ENCODE data around the gene PCDHGA2.
"Not testable (repeated sequence)": the region's sequence is repeated elsewhere in the genome, so short reads cannot be mapped to it uniquely, and the experiment has no call there.

PCDHGA2 gene

GRCh38 chr5:141375444-141376155 lies 37.0 kb downstream of the PCDHGA2 start:
- DNase-seq (ENCODE audit: extremely low spot score, insufficient read length, low read depth); FAIRE-seq: not testable (repeated sequence)

- DNase-seq (ENCODE audit: extremely low spot score, insufficient read length, low read depth): no peak
- no peak for FAIRE-seq
Measured at GRCh38 chr5:141382469-141383294, 44.1 kb downstream of the PCDHGA2 start, which contains the start of gene PCDHGA7. Gene PCDHGA7, plus strand, starts transcription at chr5:141382742. Its CDS starts 158 bp downstream, at chr5:141382900.

GRCh38 chr5:141383345-141383744 lies 44.8 kb downstream of the PCDHGA2 start:
- no peak for DNase-seq (ENCODE audit: extremely low spot score, insufficient read length, low read depth)
- no peak for FAIRE-seq

- DNase-seq (ENCODE audit: extremely low spot score, insufficient read length, low read depth): no peak
- no peak for FAIRE-seq
Measured at GRCh38 chr5:141384471-141385267, 46.1 kb downstream of the PCDHGA2 start.

DNA sequence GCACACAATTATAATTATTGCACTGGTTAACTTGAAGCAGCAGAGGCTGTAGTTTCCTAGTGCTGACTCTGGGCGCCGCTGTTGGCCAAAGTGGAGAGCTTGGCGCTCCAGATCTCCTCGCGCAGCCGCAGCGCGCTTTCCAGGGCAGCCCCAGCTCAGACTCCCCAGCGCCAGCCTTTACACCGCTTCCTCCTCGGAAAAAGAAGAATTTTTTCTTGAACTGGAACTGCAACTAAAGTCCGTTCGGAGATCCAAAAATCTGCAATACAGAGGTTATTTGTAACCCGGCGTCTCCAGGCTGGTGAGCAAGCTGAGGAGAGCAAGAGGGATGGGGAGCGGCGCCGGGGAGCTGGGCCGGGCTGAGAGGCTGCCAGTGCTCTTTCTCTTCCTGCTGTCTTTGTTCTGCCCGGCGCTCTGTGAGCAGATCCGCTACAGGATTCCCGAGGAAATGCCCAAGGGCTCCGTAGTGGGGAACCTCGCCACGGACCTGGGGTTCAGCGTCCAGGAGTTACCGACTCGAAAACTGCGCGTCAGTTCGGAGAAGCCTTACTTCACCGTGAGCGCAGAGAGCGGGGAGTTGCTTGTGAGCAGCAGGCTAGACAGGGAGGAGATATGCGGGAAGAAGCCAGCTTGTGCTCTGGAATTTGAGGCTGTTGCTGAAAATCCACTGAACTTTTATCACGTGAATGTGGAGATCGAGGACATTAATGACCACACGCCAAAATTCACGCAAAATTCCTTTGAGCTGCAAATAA lies 49.2 kb downstream of the PCDHGA2 start, which contains the start of gene PCDHGB4:
Gene PCDHGB4 (plus strand): TSS at position 142 of the 755 bp plus-strand sequence. CDS start 187 bp downstream, at position 329.
- not testable (repeated sequence) for DNase-seq (ENCODE audit: extremely low spot score, insufficient read length, low read depth)
- FAIRE-seq: peak; percentile 49

DNA sequence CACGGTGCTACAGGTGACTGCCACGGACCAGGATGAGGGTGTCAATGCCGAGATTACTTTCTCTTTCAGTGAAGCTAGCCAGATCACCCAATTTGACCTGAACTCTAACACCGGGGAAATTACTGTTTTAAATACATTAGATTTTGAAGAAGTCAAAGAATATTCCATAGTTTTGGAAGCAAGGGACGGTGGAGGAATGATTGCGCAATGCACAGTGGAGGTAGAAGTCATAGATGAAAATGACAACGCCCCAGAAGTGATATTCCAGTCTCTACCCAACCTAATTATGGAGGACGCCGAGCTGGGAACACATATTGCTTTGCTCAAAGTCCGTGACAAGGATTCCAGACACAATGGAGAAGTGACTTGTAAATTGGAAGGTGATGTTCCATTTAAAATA lies 50.1 kb downstream of the PCDHGA2 start:
- FAIRE-seq: no peak

DNA sequence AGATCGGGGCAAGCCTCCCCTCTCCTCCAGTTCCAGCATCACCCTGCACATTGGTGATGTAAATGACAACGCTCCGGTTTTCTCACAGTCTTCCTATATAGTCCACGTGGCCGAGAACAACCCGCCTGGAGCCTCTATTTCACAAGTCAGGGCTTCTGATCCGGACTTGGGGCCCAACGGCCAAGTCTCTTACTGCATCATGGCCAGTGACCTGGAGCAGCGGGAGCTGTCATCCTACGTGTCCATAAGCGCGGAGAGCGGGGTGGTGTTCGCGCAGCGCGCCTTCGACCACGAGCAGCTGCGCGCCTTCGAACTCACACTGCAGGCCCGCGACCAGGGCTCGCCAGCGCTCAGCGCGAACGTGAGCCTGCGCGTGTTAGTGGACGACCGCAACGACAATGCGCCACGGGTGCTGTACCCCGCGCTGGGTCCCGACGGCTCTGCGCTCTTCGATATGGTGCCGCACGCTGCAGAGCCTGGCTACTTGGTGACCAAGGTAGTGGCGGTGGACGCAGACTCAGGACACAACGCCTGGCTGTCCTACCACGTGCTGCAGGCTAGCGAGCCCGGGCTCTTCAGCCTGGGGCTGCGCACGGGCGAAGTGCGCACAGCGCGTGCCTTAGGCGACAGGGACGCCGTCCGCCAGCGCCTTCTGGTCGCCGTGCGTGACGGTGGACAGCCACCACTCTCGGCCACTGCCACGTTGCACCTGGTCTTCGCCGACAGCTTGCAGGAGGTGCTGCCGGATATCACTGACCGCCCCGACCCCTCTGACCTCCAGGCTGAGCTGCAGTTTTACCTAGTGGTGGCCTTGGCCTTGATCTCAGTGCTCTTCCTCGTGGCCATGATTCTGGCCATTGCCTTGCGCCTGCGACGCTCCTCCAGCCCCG lies 50.8 kb downstream of the PCDHGA2 start:
- FAIRE-seq: no peak
- DNase-seq (ENCODE audit: extremely low spot score, insufficient read length, low read depth): no peak

More for the DNA sequence above, 50.1 kb downstream of the PCDHGA2 start:
- DNase-seq (ENCODE audit: extremely low spot score, insufficient read length, low read depth): no peak

DNA sequence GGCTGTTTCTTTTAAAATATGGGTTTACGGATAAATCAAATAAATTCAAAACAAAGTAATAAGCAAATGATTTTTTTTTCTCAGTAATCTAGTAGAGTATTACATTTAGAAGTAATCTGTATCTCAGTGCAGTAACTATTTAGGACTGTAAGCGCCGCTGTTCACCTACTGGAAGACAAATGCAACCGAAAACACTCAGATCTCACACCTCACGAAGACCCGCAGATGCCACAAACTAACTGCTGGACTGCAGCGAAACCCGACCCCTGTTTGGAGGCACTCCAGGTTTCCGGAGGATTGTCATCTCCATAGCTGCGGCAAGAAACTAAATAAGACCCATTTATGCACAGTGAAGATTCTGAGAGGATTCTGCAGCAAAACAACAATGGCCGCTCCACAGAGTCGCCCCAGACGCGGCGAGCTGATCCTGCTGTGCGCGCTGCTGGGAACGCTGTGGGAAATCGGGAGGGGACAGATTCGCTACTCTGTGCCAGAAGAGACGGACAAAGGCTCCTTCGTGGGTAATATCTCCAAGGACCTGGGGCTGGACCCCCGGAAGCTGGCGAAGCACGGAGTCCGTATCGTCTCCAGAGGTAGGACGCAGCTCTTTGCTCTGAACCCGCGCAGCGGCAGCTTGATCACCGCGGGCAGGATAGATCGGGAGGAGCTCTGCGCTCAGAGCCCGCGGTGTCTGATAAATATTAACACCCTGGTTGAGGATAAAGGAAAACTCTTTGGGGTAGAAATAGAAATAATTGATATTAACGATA lies 54.1 kb downstream of the PCDHGA2 start, which contains the start of gene PCDHGA8:
Gene PCDHGA8 (plus strand): TSS at position 205 of the 770 bp plus-strand sequence. CDS start 181 bp downstream, at position 386.
- FAIRE-seq (no peak), DNase-seq (ENCODE audit: extremely low spot score, insufficient read length, low read depth) (no peak)
